Right ventricle myocardium superior (tissue), 1 donor: ENCODE measurements around the gene DCDC2. TPM values are rescaled to one million over a fixed set of nuclear protein-coding genes. Genes with fewer than 3 reads are reported as not detected.
"Not testable (repeated sequence)": the region's sequence is repeated elsewhere in the genome, so short reads cannot be mapped to it uniquely, and the experiment has no call there.

Experiments
- ATAC-seq: fragments of 200-7000 bp; cut with Tn5 transposase; one replicate; pipeline ENCODE4 v1.9.1; 2020; ENCODE audit warnings: mild to moderate bottlenecking; ENCODE audit not compliant: poor library complexity
- DNase-seq: peaks from one replicate; pipeline ENCODE4 v3.0.0-alpha.2; 2020
- intact Hi-C: fragments of 100-400 bp; cut with DNase I; formaldehyde crosslinking; loops from one replicate; pipeline ENCODE4 v1.11.2; 2022
- total RNA-seq: library from RNA; stranded (reverse); fragmentation: NEBNext Ultra II Directional; extraction: Animal tissue kit (Norgen Biotek cat#: 25700); gene quantifications from one replicate; pipeline ENCODE4 v1.2.1, GENCODE V29; 2021
- donor health status: DM: no; HTN: yes; CAD: no; lungs with severe emphysema.

Gene DCDC2
- total RNA-seq, 1 donor from 2014 or later = not detected

DNA sequence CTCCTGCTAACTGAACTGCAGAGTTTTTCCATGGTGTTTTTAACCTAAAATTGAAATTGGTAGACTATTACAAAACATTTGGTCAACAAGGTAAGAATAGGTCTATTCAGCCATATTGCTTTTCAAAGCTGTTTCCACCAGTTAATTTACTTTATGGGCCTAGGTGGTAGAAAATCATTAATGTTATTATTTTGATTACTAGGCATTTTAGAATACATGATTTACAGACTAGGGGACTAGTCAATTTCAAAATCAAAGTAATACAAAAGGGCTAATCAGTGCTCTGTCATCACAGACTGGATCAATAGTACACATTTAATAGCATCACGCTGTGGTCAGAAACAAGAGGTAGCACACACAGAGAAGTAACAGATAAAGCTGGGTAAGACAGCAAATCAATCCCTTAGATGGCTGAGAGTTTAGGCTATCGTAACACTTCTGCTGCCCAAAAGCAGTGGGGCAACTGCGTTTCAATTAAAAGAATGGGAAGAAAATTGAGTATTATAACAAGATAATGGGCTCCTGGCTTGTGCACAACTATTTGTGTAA lies 117.4 kb downstream of the DCDC2 start:
- DNase-seq = no peak
- ATAC-seq = no peak
- intact Hi-C loops = no loop called here

DNA sequence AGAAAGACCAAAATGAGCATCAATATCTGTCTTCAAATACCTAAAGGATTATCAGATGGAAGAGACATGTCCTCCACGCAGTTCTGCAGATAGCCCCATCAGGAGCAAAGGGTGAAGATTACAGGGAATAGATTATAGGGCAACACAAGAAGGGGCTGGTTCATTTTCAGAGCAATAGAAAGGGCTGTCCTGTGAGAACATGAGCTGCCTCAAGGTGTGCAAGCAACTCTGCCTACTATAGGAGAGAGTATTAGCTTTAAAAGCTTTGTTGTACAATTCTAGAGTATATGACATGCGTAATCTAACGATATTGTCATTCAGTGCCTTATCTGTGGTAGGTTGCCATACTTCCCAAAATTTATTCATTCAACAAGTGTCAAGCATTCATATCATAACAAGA lies 119.2 kb downstream of the DCDC2 start:
- DNase-seq (no peak), ATAC-seq (no peak)
- intact Hi-C loops = no loop called here

DNA sequence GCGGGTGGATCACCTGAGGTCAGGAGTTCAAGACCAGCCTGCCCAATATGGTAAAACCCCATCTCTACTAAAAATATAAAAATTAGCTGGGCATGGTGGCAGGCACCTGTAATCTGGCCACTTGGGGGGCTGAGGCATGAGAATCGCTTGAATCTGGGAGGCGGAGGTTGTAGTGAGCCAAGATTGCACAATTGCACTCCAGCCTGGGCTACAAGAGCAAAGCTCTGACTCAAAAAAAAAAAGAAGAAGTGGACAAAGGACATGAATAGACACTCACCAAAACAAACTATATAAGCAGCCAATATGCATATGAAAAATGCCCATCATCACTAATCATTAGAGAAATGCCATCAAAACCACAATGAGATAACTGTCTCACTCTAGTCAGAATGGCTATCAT lies 121.1 kb downstream of the DCDC2 start:
- intact Hi-C loops, ATAC-seq, DNase-seq: not testable (repeated sequence)

DNA sequence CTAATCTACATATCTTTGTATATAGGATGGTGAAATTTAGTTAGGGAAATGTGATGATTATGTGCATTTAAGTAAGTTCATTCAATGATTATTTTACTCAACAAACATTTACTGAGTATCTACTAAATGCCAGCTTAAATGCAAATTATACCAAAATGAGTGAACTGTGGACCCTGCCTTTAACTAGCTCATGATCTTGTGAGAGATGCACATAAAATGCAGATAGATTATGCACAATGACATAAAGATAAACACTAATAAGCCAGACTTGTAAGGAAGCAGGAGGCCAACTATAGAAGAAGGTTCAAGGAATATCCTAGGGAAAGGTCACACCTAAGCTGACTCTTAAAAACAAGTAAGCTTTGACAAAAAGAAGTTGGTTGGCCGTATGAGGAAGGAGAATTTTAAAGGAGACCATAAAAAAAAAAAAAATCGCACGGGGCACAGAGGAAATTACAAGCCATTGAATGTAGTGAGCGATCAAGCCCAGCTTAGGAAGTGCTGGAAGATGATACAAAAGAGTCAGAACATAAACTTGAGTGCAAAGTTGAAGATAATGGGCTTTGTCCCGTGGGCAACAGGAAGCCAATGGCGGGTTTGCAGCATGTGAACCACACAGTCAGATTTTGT lies 123.9 kb downstream of the DCDC2 start:
- no peak for DNase-seq
- intact Hi-C loops = no loop called here
- ATAC-seq = no peak

DNA sequence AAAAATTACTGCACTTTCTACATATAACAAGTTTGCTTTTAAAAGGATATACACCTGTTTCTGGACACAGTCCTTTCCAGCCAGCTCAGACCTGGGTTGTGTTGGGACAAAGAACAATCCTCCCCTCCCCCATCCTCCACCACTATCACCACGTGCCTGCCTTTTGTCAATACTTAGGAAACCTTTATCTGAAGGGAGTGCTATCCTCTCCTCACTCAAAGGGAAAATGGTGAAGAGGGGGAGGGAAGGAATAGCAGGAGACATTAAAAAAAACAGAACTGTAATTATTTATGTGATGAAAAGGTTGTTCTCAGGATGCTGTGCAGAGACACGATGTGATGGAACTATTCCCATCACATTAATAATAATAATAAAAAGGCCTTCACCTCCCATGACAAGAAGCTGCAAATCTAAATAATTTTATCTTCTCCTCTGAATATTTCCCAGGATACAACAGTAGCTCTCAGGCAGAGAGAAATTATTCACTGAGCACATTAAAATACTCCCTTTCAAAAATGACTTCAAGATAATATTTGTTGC lies 126.4 kb downstream of the DCDC2 start:
- intact Hi-C loops = no loop called here
- ATAC-seq = no peak

DNA sequence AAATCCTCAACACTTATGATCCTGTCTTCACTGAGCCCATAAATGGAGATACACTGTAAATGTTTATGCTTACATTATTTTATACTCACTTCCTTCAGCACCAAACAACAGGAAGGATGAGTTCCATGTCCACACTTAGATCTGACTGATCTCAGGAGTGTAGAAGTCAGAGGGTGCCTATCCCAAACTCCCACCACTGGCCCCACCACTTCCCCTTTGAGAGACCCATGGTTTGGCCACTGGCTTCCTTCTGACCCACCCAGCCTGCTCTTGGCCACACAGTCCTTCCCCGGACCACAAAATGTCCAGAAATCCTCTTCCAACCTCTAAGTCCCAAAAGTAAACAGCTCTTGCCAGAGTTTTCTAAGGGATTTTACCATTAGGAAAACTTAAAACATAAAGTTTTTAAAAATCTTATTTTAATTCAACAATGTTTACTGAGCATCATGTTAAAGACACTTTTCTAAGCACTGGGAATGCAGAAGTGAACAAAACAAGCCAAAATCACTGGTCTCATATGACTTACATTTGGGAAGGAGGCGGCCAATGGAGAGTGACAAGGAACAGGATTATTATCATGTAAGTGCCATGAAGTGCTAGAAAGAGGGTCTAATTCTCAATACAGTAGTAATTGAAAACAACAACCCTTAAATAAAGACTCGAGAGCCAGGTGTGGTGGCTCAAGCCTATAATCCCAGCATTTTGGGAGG lies 128.0 kb downstream of the DCDC2 start:
- intact Hi-C loops = no loop called here
- DNase-seq = no peak
- ATAC-seq = no peak

More for the DNA sequence above, 126.4 kb downstream of the DCDC2 start:
- no peak for DNase-seq

DNA sequence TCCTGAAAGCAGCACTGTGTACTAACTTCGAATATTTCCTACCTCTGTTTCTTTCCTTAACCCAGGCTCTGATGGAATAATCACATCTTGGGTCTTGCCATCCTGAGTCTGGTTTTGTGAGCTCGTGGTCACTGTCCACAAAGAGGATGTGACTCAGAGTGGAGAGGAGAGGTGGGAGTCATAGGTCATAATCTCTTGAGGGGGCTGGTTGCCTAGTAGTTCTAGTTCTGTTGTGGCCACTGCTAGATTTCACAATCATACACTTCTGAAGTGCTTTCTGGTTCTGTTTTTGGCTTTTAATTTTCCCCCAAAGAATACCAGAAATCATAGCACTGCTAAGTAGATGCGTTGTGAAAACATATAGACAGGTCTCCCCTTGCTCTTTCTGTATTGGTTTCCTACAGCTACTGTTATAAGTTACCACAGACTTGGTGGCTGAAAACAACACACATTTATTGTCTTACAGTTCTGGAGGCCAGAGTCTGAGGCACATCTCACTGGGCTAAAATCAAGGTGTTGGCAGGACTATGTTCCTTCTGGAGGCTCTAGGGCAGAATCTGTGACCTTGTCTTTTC lies 129.1 kb downstream of the DCDC2 start:
- no peak for DNase-seq
- no peak for ATAC-seq
- intact Hi-C loops = no loop called here

DNA sequence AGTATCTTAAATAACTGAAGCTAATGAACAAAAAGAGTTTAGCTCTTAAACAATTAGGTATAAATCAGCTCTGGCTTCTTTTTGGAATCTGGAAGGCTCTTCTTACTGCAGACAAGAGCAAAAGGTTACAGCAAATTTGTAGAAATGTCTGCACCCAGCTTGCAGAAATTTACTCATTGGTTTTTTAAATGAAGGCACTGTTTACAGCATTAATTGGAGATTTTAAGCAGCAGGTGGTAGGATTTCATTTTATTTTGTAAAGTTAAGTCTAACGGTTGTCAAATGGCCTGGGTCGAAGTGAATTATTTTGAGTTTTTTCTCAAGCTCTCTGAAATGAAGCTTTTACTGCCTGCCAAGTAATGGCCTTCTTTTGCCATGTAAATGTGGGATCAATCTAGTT lies 129.7 kb downstream of the DCDC2 start:
- ATAC-seq = no peak
- intact Hi-C loops = no loop called here
- no peak for DNase-seq

DNA sequence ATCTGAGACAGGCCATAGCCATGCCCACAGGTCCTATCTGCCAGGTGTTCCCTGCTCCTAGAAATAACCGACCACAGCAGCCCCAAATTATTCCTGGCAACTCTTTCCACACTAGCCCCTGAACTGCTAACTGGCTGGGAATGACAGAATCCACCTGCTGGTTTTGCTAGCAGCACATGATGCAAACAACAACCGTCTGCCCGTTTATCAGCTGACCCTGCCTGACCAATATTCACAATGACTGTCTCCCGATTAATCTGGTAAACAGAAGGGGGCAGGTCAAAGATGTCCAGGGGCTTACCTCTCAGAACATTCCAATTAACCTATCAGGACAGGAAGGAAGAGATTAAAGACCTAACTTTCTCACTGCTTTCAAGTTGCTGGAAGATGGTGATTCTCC lies 130.3 kb downstream of the DCDC2 start:
- no peak for DNase-seq
- no peak for ATAC-seq
- intact Hi-C loops = no loop called here

DNA sequence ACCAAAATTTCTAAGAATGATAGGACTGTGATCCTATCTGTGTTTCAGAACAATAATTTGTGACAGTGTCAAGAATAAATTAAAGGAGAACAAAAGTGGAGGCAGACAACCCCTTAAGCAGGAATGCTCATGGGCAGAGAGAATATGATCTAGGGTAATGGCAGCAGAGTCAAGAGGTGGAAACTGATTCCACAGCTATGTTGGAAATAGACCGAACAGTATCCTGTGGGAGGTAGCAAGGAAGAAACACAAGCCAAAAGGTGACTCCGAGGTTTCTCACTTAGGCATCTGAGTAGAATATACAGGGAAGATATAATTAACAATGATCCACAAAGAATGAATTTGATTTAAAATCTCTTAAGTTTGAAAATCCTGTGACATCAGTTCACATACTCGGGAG lies 131.3 kb downstream of the DCDC2 start:
- no peak for DNase-seq
- intact Hi-C loops = no loop called here
- ATAC-seq = no peak

DNA sequence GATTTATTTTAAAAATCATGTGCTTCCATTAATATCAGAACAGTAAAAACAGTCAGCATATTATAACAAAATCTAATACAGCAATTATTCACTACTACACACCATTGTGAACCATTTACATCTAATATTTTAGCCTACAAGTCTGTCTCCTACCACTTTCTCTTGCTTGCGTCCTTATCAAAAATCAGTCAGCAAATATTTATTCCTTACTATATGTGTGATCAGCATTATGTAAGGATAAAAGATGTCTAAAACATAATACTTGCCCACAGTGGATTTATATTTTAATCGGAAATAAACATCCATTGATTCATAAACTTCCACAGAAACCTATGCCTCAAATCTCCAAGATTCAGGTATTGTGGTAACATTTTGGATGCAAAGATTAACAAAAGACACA lies 132.0 kb downstream of the DCDC2 start:
- intact Hi-C loops = no loop called here
- ATAC-seq = no peak
- no peak for DNase-seq

DNA sequence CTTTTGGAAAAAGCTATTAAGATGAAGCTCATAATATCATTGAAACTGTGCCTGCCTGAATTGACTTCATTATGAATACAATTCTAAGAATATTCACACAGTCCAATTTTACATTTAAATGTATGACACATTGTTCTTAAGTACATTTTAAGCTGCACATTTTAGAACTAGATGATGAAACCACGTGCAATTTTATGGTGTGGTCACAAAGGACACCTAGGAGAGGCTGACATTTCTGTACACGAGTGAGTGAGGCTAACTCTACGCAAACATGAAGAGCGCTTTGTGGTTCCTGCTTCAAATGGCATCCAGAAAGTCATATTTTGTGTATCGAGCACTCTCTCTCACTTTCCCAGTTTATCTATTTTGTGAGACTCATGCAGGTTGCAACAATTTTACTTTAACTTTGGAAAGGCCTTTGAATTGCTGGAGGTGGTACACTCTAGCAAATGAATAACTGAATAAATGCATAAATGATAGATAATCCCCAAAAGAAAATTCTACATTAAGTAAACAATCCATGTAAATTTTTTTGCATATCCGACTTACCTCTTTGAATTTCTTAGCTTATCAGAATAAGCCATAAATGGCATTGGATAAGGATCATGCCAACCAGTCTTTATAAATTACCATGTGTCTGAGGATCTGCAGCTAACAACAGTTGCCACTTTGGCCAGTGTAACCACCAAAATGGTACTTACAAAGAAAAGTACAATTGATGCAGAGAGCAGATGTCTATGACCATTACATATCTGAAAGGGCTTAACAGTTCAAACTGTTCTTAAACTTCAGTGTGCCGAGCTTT lies 134.5 kb downstream of the DCDC2 start:
- DNase-seq (no peak), ATAC-seq (no peak)
- intact Hi-C loops = no loop called here

DNA sequence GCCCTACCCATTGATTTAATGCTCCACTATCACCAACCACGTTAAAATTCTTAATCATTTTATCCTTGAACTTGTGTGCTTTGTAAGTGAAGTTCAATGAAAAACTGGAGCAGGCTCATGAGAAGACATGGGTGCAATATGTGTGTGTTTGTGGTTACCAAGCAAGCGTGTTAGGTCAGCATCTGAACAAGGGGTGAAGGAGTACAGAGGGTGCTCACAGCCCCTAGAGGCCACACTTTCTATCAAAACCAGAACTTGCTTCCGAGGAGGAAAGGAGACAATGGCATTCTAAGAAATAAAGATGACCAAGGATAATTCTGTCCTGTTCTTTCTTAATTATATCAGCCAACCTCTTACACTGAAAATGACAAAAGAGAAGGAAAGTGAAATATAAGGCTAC lies 138.2 kb downstream of the DCDC2 start:
- DNase-seq (no peak), ATAC-seq (no peak)
- intact Hi-C loops = no loop called here

DNA sequence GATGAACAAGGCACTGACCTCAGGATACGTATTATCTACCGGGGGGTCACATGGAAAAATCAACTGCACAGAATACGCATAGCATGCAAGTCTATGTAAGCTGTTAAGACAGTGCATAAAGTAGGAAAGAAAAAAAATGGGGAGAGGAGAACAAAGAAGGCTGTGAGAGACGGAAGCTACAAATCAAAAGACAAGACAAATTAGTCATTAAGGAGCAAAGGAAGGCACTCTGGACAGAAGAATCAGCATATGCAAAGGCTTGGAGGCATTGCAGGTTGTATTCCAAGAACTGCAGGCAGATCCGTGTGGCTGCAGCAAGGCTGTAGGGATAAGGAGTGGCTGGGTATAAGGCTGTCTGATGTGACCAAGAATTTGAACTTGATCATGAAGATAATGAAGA lies 142.9 kb downstream of the DCDC2 start:
- no peak for DNase-seq
- intact Hi-C loops = no loop called here
- ATAC-seq = no peak

DNA sequence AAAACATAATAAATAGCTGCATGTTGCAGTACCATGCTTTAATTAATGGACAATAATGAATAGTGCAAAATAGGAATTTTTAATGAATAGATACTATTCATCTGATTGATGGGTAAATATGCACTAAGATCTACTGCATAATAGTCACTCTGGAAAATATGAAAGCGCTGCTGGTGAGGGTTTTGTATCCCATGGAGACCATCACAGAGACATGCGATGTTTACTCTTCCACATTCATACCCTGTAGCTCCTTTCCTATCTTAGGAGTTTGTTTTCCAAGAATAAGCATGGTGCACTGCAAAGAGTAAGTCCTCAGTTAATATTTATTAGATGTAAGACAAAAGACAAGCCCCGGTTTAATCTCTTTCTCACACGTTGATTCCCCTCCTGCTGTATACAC lies 150.4 kb downstream of the DCDC2 start:
- ATAC-seq = no peak
- intact Hi-C loops = no loop called here

DNA sequence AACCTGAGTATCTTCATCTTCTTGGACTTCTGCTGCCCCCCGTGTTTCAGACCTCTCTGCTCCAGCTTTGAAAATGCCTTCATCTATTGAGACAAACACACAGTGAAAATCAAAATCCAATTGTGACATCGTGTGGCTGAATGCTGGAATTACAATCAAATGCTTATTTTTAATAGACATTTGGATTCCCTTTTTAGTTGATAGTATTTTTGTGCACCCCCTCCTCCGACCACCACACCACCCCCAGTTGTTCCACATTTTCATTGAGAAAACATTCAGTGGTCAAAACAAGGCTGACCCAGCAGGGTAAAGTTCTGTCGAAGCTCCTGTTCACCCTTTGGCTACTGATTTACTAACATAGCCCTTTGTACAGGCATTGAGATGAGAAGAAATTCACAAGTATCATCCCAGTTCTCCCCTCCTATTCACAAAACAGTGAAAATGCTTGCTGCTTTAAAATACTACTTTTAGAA lies 152.8 kb downstream of the DCDC2 start:
- intact Hi-C loops = no loop called here
- DNase-seq = no peak
- ATAC-seq = peak; percentile 34

More for the DNA sequence above, 150.4 kb downstream of the DCDC2 start:
- no peak for DNase-seq

DNA sequence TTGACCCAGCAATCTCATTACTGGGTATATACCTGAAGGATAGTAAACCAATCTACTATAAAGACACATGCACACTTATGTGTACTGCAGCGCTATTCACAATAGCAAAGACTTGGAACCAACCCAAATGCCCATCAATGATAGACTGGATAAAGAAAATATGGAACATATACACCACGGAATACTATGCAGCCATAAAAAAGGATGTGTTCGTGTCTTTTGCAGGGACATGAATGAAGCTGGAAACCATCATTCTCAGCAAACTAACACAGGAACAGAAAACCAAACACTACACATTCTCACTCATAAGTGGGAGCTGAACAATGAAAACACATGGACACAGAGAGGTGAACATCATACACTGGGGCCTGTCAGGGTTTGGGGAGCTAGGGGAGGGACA lies 153.7 kb downstream of the DCDC2 start:
- DNase-seq, ATAC-seq, intact Hi-C loops: not testable (repeated sequence)

DNA sequence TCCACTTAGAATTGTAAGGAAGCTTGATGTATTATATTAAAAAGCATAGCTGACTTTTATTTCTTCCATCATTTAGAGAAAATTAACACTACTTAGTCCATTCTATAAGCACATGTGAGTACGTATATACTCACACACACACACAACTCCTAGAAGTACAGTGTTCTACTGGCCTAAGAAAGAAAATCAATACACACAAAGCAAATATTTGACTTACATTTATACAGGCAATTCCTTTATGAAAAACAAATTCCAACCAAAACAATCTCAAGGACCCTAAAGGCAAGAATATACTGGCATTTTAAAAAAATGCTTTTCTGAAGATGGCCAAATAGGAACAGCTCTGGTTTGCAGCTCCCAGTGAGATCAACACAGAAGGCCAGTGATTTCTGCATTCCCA lies 160.0 kb downstream of the DCDC2 start:
- ATAC-seq = no peak
- intact Hi-C loops = no loop called here
- DNase-seq = no peak
